Iris pigment epithelial cell (primary cell): ENCODE results near the gene VIPR2.

Experiments used
- DNase-seq: peaks from one replicate; pipeline ENCODE4 v3.0.0-alpha.2; 2011; ENCODE audit warnings: low read depth

Gene VIPR2

DNA sequence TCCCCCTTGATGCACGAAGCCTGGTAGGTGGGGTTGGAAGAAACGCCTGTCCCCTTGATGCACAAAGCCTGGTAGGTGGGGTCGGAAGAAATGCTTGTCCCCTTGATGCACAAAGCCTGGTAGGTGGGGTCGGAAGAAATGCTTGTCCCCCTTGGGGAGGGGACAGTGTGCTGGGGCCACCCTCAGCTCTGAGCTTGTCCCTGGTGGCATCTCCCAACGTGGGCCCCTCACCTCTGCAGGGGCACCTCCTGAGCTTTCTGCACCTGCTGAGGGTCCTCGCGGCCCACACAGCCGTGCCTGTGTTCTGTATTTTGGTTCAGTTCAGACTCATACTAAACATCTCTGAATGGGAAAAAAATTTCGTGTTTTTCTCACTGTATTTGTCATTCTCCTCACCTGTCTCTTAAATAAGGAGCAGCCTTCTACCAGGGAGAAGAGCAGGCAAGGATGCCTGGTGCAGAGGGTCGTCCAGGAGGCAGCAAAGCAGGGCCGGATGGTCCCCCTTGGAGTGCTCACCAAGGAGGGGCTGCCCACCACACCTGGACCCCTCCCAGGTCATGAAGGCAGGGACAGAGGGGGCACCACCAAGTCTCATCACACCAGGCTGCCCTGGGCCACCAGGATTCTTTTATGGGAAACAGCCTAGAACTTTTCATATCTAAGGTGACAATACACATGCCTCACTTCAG, 24.7 kb downstream of the VIPR2 start:
- no peak for DNase-seq

DNA sequence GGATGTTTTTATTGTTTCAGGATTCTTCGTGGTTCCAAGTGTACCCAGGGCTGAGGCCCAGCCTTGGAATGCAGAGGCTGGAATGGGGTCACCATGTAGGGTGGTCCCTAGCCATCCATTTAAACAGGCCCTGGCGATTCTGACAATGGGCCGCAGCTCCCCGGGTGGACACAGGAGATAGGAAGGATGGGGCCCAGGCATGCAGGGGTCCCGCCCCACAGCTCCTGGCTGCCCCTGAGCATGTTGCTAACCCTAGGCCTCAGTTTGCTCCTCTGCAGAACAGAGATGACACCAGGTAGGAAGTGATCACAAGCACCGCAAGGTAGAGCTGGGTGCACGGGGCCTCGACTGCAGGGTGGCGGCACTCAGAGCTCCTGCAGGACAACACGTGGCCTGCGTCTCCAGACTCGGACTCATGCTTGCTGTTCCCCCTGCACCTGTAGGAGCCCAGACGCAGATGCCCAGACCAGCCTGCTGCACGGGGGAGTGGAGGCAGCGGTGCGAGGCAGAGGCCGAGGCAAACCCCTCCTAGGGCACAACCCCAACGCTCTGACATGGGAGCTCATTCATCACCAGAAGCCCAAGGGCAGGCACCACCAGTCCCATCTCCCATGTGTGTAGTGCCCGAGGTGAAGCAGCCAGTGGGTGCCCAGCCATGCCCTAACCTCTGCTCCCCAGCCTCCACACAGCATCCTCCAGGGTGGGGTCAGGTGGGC, 25.5 kb downstream of the VIPR2 start:
- no peak for DNase-seq

DNA sequence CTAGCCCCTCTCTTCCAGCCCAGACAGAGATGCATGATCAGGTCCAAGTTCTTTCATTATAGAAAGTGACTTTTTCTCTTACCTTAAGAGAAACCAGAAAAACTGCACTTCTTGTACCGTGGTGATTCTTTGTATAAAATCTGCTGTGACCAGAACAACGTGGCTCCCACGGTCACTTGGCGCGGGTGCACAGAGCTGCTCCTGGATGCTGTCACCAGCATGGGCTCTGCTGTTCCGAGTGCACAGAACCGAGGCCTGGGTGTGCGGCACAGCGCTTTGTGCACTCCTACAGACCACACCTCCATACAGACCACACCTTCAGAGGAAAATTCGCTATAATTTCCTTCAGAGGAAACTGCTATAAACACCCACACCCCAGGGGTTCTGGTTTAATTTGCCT, 26.0 kb downstream of the VIPR2 start:
- no peak for DNase-seq

DNA sequence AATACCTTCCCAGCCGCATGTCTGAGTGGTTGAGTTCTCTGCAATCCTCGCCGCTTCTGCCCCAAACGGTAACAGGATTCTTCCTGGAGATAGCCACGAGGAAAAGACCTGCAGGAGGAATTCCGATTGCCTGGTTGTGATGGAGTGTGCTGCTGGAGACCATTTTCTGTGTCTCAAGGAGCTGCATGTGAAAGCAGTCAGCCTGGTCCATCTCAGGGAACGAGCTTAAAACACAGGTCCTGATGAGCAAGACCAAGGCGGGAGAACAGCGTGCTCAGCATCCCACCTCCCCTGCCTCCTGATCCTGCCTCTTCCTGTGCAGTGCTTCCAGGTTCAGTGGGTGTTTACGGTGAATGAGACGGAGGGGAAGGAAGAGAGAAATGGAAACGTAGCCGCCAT, 26.5 kb downstream of the VIPR2 start:
- no peak for DNase-seq

DNA sequence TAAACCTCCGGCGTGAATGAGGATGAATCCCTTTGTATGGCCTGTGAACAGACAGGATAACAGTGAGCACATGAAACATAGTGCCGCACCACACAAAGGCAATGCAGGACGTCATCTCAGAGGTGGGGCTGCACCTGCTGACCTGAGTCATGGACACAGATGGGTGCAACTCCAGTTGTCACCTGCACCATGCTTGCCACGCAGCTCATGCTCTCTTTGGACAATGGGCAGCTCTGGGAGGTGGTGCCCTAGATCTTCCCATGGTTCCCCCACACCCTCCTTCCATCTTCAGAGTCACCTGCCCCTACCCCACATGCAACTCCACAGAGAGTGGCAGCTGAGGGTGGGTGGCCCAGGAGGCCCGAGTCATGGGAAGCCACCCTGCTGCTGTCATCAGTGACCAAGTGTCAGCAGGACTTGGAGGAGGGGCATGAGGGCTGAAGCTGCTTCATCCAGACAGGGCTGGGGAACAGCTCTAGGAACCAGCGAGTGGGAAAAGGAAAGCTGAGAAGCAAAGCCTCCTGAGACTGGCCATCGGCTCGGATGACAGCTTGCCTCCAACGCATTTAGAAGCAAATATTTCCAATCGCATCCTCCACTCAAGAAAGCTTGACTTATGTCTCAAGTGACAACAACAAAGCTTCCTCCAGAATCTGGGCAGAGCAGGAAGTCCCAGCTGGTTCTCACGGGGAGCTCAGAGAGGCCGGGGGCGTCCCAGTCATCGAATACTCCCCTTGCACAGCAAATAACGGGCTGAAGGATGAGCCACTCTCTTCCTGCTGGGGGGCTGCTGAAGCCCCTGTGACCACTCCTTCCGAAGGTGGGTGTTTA, 27.1 kb downstream of the VIPR2 start:
- DNase-seq: no peak

DNA sequence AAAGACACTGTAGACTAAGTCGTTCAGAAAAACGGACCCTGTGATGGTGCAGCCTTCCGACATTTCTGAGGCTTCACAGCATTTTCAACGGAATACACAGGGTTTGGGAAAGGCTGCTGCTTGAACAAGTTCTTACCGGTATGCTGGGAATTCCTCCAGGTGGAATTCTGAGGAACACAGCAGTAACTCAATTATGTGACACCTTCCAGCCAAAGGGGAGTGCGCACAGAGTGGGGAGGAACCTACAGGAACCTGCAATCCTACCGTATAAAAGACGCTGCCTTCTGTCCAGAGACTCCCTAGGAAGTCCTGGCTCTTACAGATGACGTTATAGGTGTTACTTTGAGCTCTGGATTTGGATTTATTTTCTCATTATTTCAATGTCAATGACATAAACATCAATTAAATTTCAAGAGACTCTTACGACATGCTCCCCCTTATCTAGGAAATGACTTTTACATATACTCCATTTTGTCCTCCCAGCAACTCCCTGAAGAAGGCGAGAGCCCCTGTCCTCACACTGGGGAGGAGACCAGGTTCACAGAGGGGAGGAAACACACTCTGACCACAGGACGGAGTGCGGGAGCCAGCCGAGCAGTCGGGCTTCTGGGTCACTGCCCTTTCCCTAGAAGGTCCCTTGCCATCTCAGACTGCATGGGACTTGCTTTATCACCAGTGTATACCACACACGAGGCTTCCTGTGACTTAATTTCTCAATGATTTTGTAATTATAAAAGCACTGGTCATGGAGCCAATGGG, 27.9 kb downstream of the VIPR2 start:
- DNase-seq: no peak

DNA sequence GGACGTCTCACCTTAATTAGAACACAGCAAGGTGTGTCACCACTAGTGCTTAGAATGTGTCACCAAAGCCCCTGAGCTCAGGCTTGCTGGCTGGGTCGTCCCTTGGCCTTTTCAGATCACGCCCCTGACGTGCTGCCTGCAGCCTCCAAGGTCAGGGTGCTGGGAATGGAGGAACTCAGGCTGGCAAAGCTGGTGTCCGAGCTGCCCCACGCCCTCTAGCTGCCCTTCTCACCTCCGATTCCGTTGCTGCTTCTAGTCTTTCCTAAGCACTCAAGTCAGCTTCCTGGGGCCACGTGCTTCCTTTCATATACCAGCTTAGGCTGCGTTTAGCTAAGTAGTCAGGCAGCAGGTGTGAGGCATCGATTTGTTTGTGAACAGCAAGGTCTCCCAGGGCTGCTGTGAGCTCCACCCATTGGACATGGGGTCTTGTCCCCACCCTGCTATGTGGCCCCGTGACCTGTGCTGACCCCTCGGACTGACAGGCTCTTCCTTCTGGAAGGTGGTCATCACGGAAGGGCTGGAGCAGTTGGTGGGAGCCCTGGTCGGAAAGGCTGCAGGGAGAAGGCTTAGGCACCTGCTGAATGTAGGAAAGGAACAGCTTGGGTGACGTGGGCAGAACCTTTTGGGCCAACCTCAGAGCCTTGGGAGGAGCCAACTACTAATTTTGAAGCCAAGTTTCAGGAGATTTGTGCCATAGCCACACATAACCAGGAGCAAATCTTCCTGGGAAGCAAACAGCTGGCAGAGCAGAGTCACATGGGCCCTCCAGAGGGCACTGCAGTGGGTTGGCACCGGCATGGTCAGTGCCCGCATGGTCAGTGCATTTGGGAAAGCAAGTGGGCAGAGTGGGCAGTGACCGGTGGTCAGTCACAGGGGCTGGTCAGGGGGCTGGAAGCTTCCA, 28.8 kb downstream of the VIPR2 start:
- DNase-seq: no peak

DNA sequence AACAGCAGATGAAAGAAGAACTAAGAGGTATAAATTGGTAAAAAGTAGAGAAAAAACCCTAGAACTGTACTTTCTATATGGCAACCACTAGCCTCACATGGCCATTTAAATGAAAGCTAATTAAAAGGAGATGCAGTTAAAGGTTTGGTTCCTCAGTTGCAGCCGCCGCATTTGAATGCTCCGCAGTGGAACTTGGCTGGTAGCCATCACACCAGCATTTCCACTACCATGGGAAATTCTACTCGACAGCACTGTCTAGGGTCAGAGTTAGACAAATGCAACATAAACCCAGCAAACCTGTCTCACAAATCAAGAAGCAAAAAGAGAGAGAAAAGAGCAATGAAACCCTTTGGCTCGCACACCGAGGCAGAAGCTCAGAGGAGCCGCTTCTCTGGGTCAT, 29.7 kb downstream of the VIPR2 start:
- no peak for DNase-seq

DNA sequence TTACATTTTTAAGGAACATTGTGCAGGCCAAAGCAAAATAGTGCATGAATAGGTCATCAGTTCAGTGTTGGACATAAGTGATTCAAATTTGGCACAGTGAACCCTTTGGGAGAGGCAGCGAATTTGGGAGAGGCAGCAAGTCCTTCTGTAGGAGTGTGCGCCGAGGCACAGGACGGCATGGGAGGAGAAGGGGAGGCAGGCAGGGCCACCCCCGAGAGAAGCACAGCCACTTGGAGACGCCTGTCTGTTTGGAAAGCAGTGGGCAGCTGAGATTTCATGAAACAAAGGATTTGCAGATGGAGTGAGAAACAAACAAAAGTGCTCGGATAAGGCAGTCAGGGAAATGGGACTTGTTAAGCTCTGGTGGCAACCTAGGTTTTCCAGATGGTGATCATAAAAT, 30.6 kb downstream of the VIPR2 start:
- DNase-seq: no peak

DNA sequence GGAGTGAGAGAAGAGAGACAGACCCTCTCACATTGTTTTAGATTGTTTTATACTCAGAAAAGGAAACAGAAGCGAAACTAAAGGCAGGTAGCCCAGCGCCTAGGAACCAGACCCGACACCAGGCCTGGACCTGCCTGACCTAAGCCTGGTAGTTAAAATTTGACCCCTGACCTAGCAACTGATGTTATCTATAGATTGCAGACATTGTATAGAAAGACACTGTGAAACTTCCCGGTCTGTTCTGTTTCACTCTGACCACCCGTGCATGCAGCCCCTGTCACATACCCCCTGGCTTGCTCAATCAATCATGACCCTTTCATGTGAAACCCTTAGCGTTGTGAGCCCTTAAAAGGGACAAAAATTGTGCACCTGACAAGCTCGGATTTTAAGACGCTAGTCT, 31.6 kb downstream of the VIPR2 start:
- no peak for DNase-seq

DNA sequence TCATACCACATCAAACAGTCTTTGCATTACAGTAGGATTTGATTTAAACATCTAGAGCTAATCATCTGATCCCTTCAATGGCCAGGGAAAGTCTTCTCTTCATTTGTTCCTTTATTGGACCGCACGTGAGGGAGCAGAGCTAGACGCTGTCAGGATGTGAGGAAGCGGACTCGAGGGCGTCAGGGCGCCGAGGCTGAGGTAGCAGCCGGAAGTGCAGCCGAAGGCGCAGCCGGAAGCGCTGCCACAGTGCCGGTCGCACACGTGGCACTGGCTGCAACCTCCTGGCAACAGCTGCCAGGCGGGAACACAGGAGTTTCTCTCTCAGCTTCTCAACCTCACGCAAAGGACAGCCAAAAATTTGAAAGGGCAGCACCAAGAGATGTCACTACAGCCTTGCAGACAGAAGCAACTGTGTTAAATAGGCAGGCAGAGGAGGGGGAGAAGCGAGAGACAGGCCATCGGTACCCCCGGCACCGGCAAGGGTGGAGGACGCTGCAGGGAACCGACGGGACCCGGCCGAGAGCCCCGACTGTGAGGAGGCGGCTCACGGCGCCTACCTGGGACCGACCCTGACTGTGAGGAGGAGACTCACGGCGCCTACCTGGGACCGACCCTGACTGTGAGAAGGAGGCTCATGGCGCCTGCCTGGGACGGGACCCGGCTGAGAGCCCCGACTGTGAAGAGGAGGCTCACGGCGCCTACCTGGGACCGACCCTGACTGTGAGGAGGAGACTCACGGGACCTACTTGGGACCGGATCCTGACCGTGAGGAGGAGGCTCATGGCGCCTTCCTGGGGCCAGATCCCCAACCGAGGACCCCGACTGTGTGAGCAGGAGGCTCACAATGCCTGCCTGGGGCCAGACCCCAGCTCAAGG, 32.3 kb downstream of the VIPR2 start:
- no peak for DNase-seq

DNA sequence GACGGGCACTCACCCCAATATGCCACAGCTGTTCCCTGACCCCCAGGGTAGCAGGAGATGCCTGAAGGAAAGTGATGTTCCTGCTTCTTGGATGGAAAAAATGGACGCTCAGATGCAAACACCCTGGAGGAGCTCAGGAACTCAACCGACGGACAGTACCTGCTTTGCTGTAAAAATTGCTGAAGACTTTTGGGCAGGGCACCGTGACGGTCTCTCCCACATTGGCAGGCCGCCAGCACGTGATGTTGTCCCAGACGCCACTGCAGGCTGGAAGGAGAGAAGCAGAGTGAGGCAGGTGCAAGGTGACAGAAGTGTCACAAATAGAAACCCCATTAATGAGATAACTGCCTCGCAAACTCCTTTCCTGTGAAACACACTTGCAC, 35.0 kb downstream of the VIPR2 start:
- no peak for DNase-seq

DNA sequence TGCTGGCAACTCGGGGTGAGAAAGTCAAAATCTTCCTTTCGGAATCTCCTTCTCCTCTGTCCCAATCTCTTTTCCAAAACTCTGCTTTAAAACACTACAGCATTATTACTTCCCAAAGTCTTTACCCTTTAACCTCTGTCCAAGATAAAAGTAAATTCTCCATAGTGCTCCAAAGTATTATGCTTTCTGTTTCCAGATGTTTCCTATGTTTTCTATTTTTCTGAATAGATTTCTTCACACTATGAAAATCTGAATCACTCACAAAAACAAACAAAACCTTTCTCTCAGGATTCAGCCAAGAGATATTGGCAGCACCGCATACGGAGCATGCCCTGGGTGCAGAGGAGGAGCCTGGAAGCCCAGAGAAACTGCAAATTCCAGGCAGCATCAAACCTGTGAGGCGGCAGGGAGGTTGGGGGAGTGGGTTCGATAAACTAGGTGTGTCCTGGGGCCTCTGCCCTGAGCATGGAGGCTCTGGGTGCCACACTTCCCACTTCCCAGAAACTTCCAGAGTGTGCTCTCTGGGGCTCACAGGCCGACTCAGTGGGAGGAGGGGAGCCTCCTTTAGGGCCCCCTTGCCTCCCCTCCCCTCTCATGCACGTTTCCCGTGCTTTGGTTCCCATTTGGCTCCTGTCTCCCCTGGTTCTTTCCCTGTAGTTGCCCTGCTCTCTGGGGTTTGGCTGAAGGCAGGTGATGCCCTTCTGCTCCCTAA, 35.6 kb downstream of the VIPR2 start:
- no peak for DNase-seq

DNA sequence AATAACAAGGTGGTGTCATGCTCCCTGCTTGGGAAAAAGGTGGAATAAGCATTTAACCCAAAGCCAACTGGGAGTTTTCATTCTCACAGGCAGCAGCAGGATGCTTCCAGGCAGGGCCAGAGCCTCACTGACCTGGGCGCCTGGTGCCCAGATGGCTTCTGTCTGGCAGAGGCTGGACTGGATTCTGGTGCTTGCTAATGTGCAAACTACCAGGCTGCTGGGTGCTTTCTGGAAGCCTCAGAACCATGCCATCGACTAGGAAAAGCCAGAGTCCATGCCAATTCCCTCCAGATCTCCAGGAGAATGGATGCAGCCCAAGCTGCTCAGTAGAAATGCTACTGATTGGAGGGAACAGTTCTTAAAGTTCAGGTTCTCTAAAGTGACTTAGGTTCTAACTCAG, 36.2 kb downstream of the VIPR2 start:
- DNase-seq: no peak

DNA sequence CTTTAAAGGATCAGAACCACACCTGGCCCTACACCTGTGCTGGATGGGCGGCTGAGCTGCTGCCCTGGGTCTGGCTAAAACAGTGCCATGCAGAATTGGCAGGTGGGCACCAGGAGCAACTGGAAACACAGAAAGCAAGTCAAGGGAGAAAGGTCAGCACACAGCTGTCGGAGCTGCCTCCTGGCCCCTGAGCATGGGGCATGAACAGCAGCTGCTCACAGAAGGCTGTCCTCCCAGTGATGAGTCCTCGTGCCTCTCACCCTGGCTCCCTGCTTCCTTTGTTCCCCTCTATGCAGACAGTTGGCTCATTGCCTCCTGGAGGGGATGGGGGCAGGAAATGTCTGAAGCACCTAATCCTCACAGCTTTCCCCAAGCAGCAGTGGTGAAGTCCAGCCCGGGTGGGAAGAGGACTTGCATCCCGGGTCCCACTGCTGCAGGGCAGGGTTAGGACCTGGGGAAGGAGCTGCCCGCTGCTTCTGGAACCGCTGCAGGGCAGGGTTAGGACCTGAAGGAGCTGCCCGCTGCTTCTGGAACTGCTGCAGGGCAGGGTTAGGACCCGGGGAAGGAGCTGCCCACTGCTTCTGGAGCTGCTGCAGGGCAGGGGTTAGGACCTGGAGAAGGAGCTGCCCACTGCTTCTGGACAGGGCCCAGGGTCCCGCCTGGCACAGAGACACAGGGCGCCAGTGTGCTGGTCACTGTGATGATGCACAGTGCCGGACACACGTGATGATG, 37.3 kb downstream of the VIPR2 start:
- DNase-seq: no peak

DNA sequence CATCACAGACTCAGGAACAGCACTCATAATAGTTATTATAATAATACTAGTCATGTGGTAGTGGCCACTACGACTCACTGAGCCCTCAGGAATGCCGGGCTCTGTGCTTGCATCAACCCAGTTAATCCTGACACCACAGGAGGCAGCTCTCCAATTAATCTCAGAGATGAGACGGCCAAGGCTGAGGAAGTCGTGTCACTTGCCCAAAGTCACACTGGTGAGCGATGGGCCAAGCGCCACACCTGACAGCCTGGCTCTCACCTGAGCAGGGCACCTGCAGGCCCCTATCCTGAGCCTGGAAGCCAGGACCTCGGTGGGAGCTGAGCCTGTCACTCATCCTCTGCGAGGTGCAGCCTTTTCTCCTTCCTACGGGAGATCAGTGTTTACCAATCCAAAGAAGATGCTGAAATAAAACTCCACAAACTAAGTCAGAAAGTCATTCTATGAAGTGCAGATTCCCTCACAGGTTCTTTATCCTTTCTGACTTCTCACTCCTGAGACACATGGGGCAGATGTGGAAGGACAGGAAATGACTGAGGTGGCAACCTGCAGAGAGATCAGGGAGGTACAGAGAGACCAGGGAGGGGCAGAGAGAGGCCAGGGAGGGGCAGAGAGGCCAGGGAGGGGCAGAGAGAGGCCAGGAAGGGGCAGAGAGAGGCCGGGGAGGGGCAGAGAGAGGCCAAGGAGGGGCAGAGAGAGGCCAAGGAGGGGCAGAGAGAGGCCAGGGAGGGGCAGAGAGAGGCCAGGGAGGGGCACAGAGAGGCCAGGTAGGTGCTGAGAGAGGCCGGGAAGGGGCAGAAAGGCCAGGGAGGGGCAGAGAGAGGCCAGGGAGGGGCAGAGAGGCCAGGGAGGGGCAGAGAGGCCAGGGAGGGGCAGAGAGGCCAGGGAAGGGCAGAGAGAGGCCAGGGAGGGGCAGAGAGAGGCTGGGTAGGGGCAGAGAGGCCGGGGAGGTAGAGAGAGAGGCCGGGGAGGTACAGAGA, 38.5 kb downstream of the VIPR2 start:
- peak; percentile 19 for DNase-seq

DNA sequence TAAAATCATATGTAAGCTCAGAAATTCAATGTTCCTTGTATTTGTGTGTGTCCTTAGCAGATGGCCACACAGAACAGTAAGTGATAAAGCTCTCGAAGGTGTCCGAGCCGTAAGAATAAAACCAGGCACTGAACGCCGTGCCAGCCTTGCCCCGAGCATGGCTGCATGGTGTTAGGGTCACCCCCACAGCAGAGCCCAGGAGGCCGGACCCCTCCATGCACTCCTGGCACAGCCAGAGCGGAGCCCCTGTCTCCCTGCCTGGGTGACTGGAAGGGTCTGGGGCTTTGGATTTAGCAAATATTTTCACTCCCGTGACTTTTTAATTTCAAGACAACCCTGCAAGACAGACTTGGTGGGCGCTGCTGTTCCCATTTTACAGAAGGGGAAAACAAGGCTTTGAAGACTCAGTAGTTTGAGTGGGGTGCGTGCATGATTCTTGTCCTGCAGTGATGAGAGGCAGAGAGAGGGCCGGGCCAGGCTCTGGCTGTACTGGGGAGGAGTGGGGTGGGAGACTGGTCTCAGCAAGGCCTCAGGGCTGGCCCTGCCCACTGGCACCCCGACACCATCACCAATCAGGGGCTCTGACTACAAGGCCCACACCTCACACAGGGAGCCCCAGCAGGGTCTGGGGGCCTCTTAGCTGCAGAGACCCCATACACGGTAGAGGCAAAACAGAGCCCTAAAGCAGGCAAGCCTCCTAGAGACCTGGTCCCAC, 39.4 kb downstream of the VIPR2 start:
- no peak for DNase-seq
